Upper lobe of right lung (tissue), 1 donor: ENCODE measurements around the gene NDFIP1. TPM values are rescaled to one million over a fixed set of nuclear protein-coding genes. Genes with fewer than 3 reads are reported as not detected.

Experiments used
- ATAC-seq: fragments of 200-7000 bp; cut with Tn5 transposase; one replicate; pipeline ENCODE4 v1.9.1; 2020; ENCODE audit warnings: mild to moderate bottlenecking, moderate library complexity
- DNase-seq: peaks from one replicate; pipeline ENCODE4 v3.0.0-alpha.2; 2020
- H3K27ac ChIP-seq: fragments of 200-600 bp; one replicate; pipeline ENCODE4 v1.8.0; 2022
- H3K27me3 ChIP-seq: fragments of 200-600 bp; one replicate; pipeline ENCODE4 v1.8.0; 2022; ENCODE audit warnings: mild to moderate bottlenecking
- H3K36me3 ChIP-seq: fragments of 200-600 bp; one replicate; pipeline ENCODE4 v1.8.0; 2022
- H3K4me1 ChIP-seq: fragments of 200-600 bp; one replicate; pipeline ENCODE4 v1.8.0; 2022
- H3K4me3 ChIP-seq: fragments of 200-600 bp; one replicate; pipeline ENCODE4 v1.8.0; 2022; ENCODE audit warnings: mild to moderate bottlenecking
- H3K9me3 ChIP-seq: fragments of 200-600 bp; one replicate; pipeline ENCODE4 v1.8.0; 2022
- intact Hi-C: fragments of 100-400 bp; cut with DNase I; formaldehyde crosslinking; loops from one replicate; pipeline ENCODE4 v1.11.0; 2022
- total RNA-seq: library from RNA; stranded (reverse); fragmentation: NEBNext Ultra II Directional; extraction: Animal tissue kit (Norgen Biotek cat#: 25700); gene quantifications from one replicate; pipeline ENCODE4 v1.2.1, GENCODE V29; 2021
- TF ChIP-seq, protein P1 (sequence below): fragments of 200-600 bp; IDR thresholded peaks from one replicate; pipeline ENCODE4 v1.8.0; 2022; ENCODE audit warnings: antibody characterized with exemption
- donor health status: DM: no; HTN: yes; CAD: no; lungs with severe emphysema.

NDFIP1 gene
- total RNA-seq, 1 donor from 2014 or later = 68.1 TPM

DNA sequence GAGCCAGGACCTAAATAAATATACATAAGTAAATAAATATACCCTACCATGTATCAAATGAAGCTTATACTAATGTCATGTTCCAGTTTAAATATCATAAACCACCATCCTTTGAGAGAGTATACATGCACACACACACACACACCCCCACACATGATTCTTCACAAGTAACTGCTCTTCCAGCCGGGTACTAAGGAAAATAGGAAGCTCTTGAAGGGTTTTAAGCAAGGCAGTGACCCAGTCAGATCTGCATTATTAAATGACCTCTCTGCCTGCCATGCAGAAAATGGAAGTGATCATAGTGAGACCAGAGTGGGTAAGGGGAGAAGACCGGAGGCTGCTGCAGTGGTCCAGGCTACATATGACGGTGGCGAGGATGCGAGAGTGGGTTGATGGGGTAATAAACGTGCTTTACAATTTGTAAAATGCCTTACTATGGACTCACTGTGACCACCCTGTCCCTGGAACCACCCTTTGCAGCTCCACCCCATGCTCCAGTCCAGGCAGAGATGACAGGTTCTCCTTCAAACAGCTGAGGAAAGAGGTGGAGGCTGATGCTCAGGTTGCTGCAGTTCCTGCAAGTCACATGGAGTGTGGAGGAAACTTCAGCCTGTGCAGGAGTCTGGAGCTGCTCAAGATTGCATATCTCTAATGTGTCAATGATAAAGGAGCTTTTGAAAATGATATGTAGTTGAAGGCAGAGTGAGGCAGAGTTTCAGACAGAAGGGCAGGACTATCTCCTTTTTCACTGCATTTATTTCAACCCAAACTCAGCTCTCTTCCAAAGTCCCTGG is 38.8 kb upstream of the NDFIP1 start:
- no peaks in the 10 kb centered on the region for H3K4me1 ChIP-seq
- no peaks in the 10 kb centered on the region for H3K27me3 ChIP-seq
- H3K36me3 ChIP-seq = no peaks in the 10 kb centered on the region
- no peak overlapping the region for H3K27ac ChIP-seq
- no peak for DNase-seq
- intact Hi-C loops = no loop called here
- H3K4me3 ChIP-seq = no peak overlapping the region
- TF ChIP-seq, protein P1, sequence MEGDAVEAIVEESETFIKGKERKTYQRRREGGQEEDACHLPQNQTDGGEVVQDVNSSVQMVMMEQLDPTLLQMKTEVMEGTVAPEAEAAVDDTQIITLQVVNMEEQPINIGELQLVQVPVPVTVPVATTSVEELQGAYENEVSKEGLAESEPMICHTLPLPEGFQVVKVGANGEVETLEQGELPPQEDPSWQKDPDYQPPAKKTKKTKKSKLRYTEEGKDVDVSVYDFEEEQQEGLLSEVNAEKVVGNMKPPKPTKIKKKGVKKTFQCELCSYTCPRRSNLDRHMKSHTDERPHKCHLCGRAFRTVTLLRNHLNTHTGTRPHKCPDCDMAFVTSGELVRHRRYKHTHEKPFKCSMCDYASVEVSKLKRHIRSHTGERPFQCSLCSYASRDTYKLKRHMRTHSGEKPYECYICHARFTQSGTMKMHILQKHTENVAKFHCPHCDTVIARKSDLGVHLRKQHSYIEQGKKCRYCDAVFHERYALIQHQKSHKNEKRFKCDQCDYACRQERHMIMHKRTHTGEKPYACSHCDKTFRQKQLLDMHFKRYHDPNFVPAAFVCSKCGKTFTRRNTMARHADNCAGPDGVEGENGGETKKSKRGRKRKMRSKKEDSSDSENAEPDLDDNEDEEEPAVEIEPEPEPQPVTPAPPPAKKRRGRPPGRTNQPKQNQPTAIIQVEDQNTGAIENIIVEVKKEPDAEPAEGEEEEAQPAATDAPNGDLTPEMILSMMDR = no peak
- H3K9me3 ChIP-seq = no peaks in the 10 kb centered on the region
- ATAC-seq = no peak

DNA sequence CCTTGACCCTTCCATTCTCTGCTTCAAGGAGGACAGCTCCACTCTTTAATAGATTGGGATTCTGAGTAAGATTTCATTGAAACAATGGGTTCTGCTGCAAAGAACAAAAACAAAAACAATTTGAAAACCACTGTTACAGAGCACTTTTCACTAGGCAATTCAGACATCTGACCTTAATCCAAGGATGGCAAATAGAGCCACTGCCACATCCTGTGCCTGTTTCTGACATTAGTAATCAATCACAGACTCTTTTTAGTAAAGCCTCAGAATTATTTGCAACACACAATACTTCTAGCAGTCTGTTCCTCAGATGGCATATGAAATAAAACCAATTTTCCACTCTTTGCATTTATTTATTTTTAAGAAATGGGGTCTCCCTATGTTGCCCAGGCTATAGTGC is 37.8 kb upstream of the NDFIP1 start:
- TF ChIP-seq, protein P1 = no peak
- Histone ChIP-seq H3K4me1 (no peaks in the 10 kb centered on the region), H3K27me3 (no peaks in the 10 kb centered on the region), H3K27ac (no peak overlapping the region), H3K9me3 (no peaks in the 10 kb centered on the region), H3K36me3 (no peaks in the 10 kb centered on the region), H3K4me3 (no peak overlapping the region)
- intact Hi-C loops = no loop called here
- DNase-seq (no peak), ATAC-seq (no peak)

DNA sequence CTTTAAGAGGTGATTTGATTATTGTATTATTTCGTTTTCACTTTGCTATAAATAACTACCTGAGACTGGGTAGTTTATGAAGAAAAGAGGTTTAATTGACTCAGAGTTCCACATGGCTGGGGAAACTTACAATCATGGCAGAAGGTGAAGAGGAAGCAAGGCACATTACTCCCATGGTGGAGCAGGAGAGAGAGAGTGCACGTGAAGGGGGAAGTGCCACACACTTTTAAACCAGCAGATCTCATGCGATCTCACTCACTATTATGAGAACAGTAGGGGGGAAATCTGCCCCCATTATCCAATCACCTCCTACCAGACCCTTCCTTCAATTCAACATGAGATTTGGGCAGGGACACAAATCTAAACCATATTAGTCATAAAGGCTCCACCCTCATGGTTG is 36.1 kb upstream of the NDFIP1 start:
- no peak for DNase-seq
- no peaks in the 10 kb centered on the region for H3K36me3 ChIP-seq
- no peaks in the 10 kb centered on the region for H3K27me3 ChIP-seq
- TF ChIP-seq, protein P1 = no peak
- H3K4me3 ChIP-seq = no peak overlapping the region
- no peak for ATAC-seq
- intact Hi-C loops = no loop called here
- no peaks in the 10 kb centered on the region for H3K4me1 ChIP-seq
- no peak overlapping the region for H3K27ac ChIP-seq
- no peaks in the 10 kb centered on the region for H3K9me3 ChIP-seq

GRCh38 chr5:142073362-142073988 is 35.1 kb upstream of the NDFIP1 start:
- no peaks in the 10 kb centered on the region for H3K27me3 ChIP-seq
- no peaks in the 10 kb centered on the region for H3K4me1 ChIP-seq
- no peaks in the 10 kb centered on the region for H3K9me3 ChIP-seq
- no peak for ATAC-seq
- intact Hi-C loops = no loop called here
- TF ChIP-seq, protein P1 = no peak
- DNase-seq = no peak
- no peaks in the 10 kb centered on the region for H3K36me3 ChIP-seq
- H3K27ac ChIP-seq = no peak overlapping the region
- no peak overlapping the region for H3K4me3 ChIP-seq

- TF ChIP-seq, protein P1 = no peak
- H3K9me3 ChIP-seq = no peaks in the 10 kb centered on the region
- H3K4me3 ChIP-seq = no peak overlapping the region
- DNase-seq (no peak), ATAC-seq (no peak)
- intact Hi-C loops = no loop called here
- no peaks in the 10 kb centered on the region for H3K27me3 ChIP-seq
- H3K27ac ChIP-seq = no peak overlapping the region
- no peaks in the 10 kb centered on the region for H3K4me1 ChIP-seq
- H3K36me3 ChIP-seq = no peaks in the 10 kb centered on the region
Observed at GRCh38 chr5:142074006-142074405, 34.6 kb upstream of the NDFIP1 start.
